ENCODE measurements around the gene SETD1A. TPM values are rescaled to one million over a fixed set of nuclear protein-coding genes. Genes with fewer than 3 reads are reported as not detected.

The SETD1A gene
- total and polyA plus RNA-seq, 9 of the 15 experiments (the other 6 are each of a cell fraction or from before 2014, with no cell fraction given): 0.08 to 36.0 (median 4.2) TPM

DNA sequence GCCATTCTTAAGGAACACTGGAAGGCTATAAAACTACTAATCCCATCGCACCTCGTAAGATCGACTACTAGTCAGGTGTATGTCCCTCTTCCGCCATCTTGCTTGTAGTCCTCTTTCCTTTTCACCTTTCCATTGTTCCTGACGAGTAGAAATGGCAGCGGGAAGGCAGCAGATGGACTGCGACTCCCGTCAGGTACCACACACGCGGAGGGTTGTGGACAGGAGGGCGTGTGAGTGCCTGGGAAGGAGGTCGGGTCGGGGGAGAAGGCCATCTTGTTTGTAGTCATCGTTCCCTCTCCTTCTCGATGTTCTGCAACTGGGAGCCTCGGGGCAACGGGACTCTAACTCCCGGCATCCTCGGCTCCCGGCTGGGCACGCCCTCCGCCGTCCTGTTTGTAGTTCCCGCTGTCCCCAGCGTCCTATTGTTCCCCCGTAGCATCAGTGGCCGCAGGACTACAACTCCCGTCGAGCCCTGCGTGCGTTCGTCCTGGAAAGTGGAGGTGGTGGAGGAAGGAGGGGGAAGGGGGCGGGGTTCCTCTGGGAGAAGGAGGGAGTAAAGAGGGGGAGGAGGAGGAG, 34.5 kb upstream of the SETD1A start (continued):
- TF ChIP-seq, protein P1, sequence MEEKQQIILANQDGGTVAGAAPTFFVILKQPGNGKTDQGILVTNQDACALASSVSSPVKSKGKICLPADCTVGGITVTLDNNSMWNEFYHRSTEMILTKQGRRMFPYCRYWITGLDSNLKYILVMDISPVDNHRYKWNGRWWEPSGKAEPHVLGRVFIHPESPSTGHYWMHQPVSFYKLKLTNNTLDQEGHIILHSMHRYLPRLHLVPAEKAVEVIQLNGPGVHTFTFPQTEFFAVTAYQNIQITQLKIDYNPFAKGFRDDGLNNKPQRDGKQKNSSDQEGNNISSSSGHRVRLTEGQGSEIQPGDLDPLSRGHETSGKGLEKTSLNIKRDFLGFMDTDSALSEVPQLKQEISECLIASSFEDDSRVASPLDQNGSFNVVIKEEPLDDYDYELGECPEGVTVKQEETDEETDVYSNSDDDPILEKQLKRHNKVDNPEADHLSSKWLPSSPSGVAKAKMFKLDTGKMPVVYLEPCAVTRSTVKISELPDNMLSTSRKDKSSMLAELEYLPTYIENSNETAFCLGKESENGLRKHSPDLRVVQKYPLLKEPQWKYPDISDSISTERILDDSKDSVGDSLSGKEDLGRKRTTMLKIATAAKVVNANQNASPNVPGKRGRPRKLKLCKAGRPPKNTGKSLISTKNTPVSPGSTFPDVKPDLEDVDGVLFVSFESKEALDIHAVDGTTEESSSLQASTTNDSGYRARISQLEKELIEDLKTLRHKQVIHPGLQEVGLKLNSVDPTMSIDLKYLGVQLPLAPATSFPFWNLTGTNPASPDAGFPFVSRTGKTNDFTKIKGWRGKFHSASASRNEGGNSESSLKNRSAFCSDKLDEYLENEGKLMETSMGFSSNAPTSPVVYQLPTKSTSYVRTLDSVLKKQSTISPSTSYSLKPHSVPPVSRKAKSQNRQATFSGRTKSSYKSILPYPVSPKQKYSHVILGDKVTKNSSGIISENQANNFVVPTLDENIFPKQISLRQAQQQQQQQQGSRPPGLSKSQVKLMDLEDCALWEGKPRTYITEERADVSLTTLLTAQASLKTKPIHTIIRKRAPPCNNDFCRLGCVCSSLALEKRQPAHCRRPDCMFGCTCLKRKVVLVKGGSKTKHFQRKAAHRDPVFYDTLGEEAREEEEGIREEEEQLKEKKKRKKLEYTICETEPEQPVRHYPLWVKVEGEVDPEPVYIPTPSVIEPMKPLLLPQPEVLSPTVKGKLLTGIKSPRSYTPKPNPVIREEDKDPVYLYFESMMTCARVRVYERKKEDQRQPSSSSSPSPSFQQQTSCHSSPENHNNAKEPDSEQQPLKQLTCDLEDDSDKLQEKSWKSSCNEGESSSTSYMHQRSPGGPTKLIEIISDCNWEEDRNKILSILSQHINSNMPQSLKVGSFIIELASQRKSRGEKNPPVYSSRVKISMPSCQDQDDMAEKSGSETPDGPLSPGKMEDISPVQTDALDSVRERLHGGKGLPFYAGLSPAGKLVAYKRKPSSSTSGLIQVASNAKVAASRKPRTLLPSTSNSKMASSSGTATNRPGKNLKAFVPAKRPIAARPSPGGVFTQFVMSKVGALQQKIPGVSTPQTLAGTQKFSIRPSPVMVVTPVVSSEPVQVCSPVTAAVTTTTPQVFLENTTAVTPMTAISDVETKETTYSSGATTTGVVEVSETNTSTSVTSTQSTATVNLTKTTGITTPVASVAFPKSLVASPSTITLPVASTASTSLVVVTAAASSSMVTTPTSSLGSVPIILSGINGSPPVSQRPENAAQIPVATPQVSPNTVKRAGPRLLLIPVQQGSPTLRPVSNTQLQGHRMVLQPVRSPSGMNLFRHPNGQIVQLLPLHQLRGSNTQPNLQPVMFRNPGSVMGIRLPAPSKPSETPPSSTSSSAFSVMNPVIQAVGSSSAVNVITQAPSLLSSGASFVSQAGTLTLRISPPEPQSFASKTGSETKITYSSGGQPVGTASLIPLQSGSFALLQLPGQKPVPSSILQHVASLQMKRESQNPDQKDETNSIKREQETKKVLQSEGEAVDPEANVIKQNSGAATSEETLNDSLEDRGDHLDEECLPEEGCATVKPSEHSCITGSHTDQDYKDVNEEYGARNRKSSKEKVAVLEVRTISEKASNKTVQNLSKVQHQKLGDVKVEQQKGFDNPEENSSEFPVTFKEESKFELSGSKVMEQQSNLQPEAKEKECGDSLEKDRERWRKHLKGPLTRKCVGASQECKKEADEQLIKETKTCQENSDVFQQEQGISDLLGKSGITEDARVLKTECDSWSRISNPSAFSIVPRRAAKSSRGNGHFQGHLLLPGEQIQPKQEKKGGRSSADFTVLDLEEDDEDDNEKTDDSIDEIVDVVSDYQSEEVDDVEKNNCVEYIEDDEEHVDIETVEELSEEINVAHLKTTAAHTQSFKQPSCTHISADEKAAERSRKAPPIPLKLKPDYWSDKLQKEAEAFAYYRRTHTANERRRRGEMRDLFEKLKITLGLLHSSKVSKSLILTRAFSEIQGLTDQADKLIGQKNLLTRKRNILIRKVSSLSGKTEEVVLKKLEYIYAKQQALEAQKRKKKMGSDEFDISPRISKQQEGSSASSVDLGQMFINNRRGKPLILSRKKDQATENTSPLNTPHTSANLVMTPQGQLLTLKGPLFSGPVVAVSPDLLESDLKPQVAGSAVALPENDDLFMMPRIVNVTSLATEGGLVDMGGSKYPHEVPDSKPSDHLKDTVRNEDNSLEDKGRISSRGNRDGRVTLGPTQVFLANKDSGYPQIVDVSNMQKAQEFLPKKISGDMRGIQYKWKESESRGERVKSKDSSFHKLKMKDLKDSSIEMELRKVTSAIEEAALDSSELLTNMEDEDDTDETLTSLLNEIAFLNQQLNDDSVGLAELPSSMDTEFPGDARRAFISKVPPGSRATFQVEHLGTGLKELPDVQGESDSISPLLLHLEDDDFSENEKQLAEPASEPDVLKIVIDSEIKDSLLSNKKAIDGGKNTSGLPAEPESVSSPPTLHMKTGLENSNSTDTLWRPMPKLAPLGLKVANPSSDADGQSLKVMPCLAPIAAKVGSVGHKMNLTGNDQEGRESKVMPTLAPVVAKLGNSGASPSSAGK (IDR thresholded peaks at IDR 0.05): no peak
- TF ChIP-seq ETV5 (CRISPR knock-in tag; IDR thresholded peaks at IDR 0.05; ENCODE audit: low read depth): 0 out of 2 replicates have a peak, but pooled peaks have one; percentile 14
- no peak for TF ChIP-seq PHB2 (IDR thresholded peaks at IDR 0.05; ENCODE audit: low read depth)
- TF ChIP-seq TAF9B (IDR thresholded peaks at IDR 0.05; ENCODE audit: partially characterized antibody): peak; percentile 57
- TF ChIP-seq NFXL1 (CRISPR knock-in tag; IDR thresholded peaks at IDR 0.05): no peak
- no peak for TF ChIP-seq ZKSCAN1 (IDR thresholded peaks at IDR 0.05; ENCODE audit: low read depth, low read length)
- TF ChIP-seq RHOXF2B (CRISPR knock-in tag; conservative IDR thresholded peaks at IDR 0.05): no peak
- peak; percentile 70 for TF ChIP-seq CTBP1 (IDR thresholded peaks at IDR 0.05; ENCODE audit: borderline replicate concordance)
- no peak for TF ChIP-seq HNRNPL (IDR thresholded peaks at IDR 0.05; ENCODE audit: low read depth, low read length)
- TF ChIP-seq ZNF766 (CRISPR knock-in tag; conservative IDR thresholded peaks at IDR 0.05): peak; percentile 84; the same call in 1 of the 2 replicates
- TF ChIP-seq CCAR2 (IDR thresholded peaks at IDR 0.05; ENCODE audit: low read depth, low read length): no peak
- no peak for TF ChIP-seq PHF21A (IDR thresholded peaks at IDR 0.05; ENCODE audit: borderline replicate concordance, low read depth)
- peak; percentile 94 for TF ChIP-seq HCFC1 (IDR thresholded peaks at IDR 0.05; ENCODE audit: low read depth, low read length)
- TF ChIP-seq DNMT1 (IDR thresholded peaks at IDR 0.05): no peak
- TF ChIP-seq CSDE1 (IDR thresholded peaks at IDR 0.05): peak in 1 of 2 experiments; percentile 87; a peak in 1 of 4 replicates
- peak; percentile 74; the same call in 1 of the 2 replicates for TF ChIP-seq RNF2 (IDR thresholded peaks at IDR 0.05)
- TF ChIP-seq, protein P2, sequence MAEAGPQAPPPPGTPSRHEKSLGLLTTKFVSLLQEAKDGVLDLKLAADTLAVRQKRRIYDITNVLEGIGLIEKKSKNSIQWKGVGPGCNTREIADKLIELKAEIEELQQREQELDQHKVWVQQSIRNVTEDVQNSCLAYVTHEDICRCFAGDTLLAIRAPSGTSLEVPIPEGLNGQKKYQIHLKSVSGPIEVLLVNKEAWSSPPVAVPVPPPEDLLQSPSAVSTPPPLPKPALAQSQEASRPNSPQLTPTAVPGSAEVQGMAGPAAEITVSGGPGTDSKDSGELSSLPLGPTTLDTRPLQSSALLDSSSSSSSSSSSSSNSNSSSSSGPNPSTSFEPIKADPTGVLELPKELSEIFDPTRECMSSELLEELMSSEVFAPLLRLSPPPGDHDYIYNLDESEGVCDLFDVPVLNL (CRISPR knock-in tag; IDR thresholded peaks at IDR 0.05; ENCODE audit: low read depth): no peak; the same call in 1 of the 2 replicates
- no peak for TF ChIP-seq RFX7 (CRISPR knock-in tag; IDR thresholded peaks at IDR 0.05)
- peak; percentile 49; the same call in 1 of the 2 replicates for TF ChIP-seq MTA3 (IDR thresholded peaks at IDR 0.05; ENCODE audit: borderline replicate concordance)
